Activated CD4-positive, CD25-positive, alpha-beta regulatory T cell treated with anti-CD3 and anti-CD28 coated beads, Interleukin-2, amount 50 U/mL, for 72 hours (primary cell): ENCODE measurements around the gene PLS3.

Experiments
- DNase-seq: peaks from one replicate; pipeline ENCODE4 v3.0.0; 2021

Gene PLS3

DNA sequence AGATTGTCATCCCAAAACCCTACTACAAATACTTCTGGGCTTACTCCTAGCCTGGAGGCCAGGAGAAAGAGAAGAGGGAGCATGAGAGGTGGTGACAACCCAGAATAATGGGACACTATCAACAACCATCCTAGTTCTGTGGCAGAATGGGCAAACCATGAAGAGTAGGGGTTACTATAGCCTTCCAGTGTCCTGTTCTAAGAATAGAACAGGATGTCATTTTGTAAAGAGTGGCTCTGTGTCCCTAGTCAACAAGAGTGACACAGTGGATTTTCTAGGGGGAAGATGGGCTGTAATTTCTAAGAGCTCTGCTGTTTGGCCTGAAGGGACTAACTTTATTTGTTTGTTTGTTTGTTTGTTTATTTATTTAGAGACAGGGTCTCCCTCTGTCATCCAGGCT lies 136.0 kb downstream of the PLS3 start:
- no peak for DNase-seq

DNA sequence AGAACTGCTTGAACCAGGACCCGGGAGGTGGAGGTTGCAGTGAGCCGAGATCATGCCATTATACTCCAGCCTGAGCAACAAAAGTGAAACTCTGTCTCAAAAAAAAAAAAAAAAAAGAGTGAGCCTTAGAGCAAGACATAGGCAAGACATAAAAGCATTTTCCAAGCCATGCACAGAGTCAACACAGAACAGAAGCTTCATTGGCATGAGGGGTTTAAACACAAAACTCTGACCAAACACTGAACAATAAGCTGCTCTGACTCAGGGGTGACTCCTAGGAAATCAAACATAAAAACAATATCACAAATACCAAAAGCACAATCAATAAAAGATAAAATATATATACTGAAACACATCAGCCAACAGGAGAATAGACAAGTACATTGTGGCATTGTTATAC lies 136.8 kb downstream of the PLS3 start:
- DNase-seq, result no peak
